Loucy (cell line): Measurements from ENCODE around the gene ZNF597.

ENCODE experiments used
- H2AFZ ChIP-seq: fragments of 200-600 bp; sonication (generic); 2 replicates; pipeline ENCODE4 v1.6.0; 2016; ENCODE audit warnings: antibody characterized with exemption, mild to moderate bottlenecking, low read length, moderate library complexity
- H3F3A ChIP-seq: fragments of 200-600 bp; 2 replicates; pipeline ENCODE4 v1.6.0; 2016; ENCODE audit warnings: antibody characterized with exemption, low read depth, mild to moderate bottlenecking
- H3K27me3 ChIP-seq: fragments of 200-600 bp; sonication (generic); 2 replicates; pipeline ENCODE4 v1.6.1; 2014; ENCODE audit warnings: low read length, mild to moderate bottlenecking; ENCODE audit not compliant: insufficient read depth, poor library complexity, severe bottlenecking
- H3K36me3 ChIP-seq: fragments of 200-600 bp; sonication (generic); 2 replicates; pipeline ENCODE4 v1.6.1; 2016; ENCODE audit warnings: low read length; ENCODE audit not compliant: insufficient read depth
- H3K4me1 ChIP-seq: fragments of 200-600 bp; sonication (generic); 2 replicates; pipeline ENCODE4 v1.5.1; 2014; ENCODE audit warnings: low read length, mild to moderate bottlenecking; ENCODE audit not compliant: insufficient read depth, poor library complexity, severe bottlenecking
- H3K4me2 ChIP-seq: fragments of 200-600 bp; sonication (generic); 2 replicates; pipeline ENCODE4 v1.6.0; 2014; ENCODE audit warnings: antibody characterized with exemption, low read length, low read depth, mild to moderate bottlenecking; ENCODE audit not compliant: poor library complexity, severe bottlenecking
- H3K4me3 ChIP-seq: fragments of 200-600 bp; sonication (generic); 2 replicates; pipeline ENCODE4 v1.5.1; 2014; ENCODE audit warnings: low read length, mild to moderate bottlenecking, mixed read lengths; ENCODE audit not compliant: poor library complexity, severe bottlenecking
- H3K79me2 ChIP-seq: fragments of 200-600 bp; sonication (generic); 2 replicates; pipeline ENCODE4 v1.6.1; 2014; ENCODE audit warnings: low read length; ENCODE audit not compliant: insufficient read depth
- H3K9ac ChIP-seq: fragments of 200-600 bp; sonication (generic); 2 replicates; pipeline ENCODE4 v1.6.0; 2014; ENCODE audit warnings: mild to moderate bottlenecking, low read depth, low read length, moderate library complexity; ENCODE audit not compliant: poor library complexity, severe bottlenecking
- H3K9me2 ChIP-seq: fragments of 200-600 bp; sonication (generic); replicated peaks from 2 replicates; pipeline ENCODE4 v1.6.1; 2016; ENCODE audit warnings: low read depth, low read length, mixed read lengths
- H3K9me3 ChIP-seq: fragments of 200-600 bp; sonication (generic); 2 replicates; pipeline ENCODE4 v1.6.1; 2014; ENCODE audit warnings: mild to moderate bottlenecking, antibody characterized with exemption, low read length, low read depth; ENCODE audit not compliant: insufficient read depth
- H4K20me1 ChIP-seq: fragments of 200-600 bp; sonication (generic); 2 replicates; pipeline ENCODE4 v1.6.0; 2014; ENCODE audit warnings: antibody characterized with exemption, low read length, mild to moderate bottlenecking; ENCODE audit not compliant: insufficient read depth, poor library complexity, severe bottlenecking
- EZH2phosphoT487 ChIP-seq: fragments of 200-600 bp; IDR thresholded peaks from 2 replicates; pipeline ENCODE4 v1.6.1; 2018; ENCODE audit warnings: antibody characterized with exemption, mild to moderate bottlenecking, moderate library complexity, borderline replicate concordance
- TF ChIP-seq, protein P1 (sequence below): fragments of 200-600 bp; sonication (generic); conservative IDR thresholded peaks from 2 replicates; pipeline ENCODE4 v1.5.1; 2014; ENCODE audit warnings: mild to moderate bottlenecking, antibody characterized with exemption, low read length

Gene ZNF597

DNA sequence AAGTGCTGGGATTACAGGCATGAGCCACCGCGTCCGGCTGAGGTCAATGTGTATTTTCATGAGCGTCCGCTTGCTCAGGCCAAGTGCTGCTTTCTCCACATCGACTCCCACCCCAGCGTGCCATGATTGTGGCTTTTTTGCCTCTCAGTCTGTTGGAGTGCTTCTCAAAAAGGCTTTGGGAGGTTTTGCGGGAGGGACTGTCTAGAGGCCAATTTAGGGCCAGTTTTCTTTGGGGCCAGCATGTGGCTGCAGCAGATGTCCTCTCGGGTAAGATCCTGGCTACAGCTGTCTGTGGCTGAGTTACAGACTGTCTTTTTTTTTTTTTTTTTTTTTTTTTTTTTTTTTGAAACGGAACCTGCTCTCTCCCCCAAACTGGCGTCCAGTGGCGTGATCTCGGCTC, 45.5 kb upstream of the ZNF597 start:
- Histone ChIP-seq H3K9ac (no peak overlapping the region), H3K9me3 (no peaks in the 10 kb centered on the region), H2AFZ (no peak overlapping the region), H3K4me3 (no peak overlapping the region), H3K79me2 (no peaks in the 10 kb centered on the region), H3K4me1 (no peaks in the 10 kb centered on the region), H3F3A (no peaks in the 10 kb centered on the region), H3K9me2 (no peaks in the 10 kb centered on the region), H3K36me3 (peaks cover 17% of the 10 kb centered on the region; the same call in 1 of the 2 replicates), H3K27me3 (no peaks in the 10 kb centered on the region), H4K20me1 (no peaks in the 10 kb centered on the region), H3K4me2 (no peak overlapping the region)
- TF ChIP-seq, protein P1, sequence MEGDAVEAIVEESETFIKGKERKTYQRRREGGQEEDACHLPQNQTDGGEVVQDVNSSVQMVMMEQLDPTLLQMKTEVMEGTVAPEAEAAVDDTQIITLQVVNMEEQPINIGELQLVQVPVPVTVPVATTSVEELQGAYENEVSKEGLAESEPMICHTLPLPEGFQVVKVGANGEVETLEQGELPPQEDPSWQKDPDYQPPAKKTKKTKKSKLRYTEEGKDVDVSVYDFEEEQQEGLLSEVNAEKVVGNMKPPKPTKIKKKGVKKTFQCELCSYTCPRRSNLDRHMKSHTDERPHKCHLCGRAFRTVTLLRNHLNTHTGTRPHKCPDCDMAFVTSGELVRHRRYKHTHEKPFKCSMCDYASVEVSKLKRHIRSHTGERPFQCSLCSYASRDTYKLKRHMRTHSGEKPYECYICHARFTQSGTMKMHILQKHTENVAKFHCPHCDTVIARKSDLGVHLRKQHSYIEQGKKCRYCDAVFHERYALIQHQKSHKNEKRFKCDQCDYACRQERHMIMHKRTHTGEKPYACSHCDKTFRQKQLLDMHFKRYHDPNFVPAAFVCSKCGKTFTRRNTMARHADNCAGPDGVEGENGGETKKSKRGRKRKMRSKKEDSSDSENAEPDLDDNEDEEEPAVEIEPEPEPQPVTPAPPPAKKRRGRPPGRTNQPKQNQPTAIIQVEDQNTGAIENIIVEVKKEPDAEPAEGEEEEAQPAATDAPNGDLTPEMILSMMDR, result no peak
- TF ChIP-seq EZH2phosphoT487, result no peak

DNA sequence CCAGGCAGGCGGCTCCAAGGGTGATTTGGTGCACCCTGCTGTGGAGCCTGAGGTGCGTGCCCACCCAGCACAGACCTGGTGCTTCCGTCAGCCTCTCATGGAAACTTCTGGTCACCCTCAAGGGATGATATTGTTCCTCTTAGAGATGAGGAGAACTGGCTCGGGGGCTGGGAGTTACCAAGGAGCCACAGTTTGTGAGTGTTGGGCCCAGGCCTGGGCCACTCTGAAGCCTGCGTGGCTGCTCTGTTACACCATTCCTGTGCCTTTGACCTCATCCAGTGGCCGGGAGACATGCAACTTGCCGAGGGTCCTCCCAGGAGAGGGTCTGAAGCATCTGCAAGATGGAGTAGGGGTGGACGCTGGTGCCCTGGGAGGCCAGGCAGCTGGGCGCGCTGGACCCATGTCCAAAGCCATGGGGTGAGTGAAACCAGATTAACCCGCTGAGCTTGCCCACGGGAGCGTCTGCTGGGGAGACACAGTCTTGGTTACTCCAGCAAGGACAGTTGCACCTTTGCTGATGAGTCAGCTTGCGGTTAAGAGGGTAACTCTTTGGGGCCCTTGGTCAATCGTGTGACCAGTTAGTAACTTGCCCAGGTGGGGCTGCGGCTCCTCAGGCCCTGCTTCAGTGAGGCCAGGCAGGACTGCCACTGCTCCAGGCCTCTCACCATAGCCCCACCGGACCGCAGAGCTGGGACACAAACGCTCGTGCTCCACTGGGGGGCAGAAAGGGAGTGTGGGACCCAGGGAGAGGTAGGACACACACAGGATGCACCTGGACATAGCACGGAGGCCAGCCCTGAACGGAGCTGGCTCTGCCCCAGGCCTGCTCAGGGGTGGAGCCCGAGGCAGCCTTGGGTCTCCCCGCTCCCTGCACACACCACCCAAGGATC, 44.5 kb upstream of the ZNF597 start:
- no peak overlapping the region for H3K4me2 ChIP-seq
- H3K79me2 ChIP-seq, result no peaks in the 10 kb centered on the region
- H3K27me3 ChIP-seq, result no peaks in the 10 kb centered on the region
- H3K36me3 ChIP-seq, result peaks cover 27% of the 10 kb centered on the region; the same call in 1 of the 2 replicates
- no peaks in the 10 kb centered on the region for H3K9me2 ChIP-seq
- no peak for TF ChIP-seq EZH2phosphoT487
- TF ChIP-seq, protein P1, result no peak
- H2AFZ ChIP-seq, result no peak overlapping the region
- no peaks in the 10 kb centered on the region for H4K20me1 ChIP-seq
- H3K4me3 ChIP-seq, result no peak overlapping the region
- no peaks in the 10 kb centered on the region for H3F3A ChIP-seq
- H3K9ac ChIP-seq, result no peak overlapping the region
- no peaks in the 10 kb centered on the region for H3K9me3 ChIP-seq
- H3K4me1 ChIP-seq, result no peaks in the 10 kb centered on the region

DNA sequence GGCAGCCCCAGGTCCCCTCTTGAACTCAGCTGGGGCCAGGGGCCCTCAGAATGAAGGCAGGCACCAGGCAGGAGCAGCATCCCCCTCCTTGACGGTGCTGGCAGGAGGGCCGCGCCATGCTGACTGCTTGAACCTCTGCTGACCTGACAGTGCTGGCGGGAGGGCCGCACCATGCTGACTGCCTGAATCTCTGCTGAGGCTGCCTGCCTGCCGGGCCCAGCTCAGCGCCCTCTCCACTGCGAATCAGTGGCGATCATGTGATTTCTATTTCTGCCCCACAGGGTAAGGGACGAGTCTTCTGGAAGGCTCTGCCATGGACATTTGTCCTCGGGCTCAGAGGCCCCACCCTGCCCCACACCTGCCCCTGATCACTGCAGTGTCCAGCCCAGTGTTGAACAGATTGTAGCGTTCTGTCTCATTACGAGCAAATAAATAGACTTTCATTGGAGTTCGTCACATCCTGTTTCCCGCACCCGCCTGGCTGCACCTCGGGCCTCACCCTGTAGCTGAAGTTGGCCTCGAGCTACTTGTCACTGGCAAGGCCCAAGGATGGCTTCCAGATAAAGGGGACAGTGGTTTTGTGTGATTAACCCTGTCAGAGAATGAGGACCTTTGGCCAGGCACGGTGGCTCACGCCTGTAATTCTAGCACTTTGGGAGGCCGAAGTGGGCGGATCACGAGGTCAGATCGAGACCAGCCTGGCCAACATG, 43.4 kb upstream of the ZNF597 start:
- Histone ChIP-seq H3F3A (no peaks in the 10 kb centered on the region), H3K36me3 (peaks cover 32% of the 10 kb centered on the region; the same call in 1 of the 2 replicates), H3K27me3 (no peaks in the 10 kb centered on the region), H3K79me2 (no peaks in the 10 kb centered on the region), H3K9me2 (no peaks in the 10 kb centered on the region), H3K4me1 (no peaks in the 10 kb centered on the region), H2AFZ (no peak overlapping the region), H3K9me3 (no peaks in the 10 kb centered on the region), H3K4me2 (no peak overlapping the region), H3K9ac (no peak overlapping the region), H4K20me1 (no peaks in the 10 kb centered on the region), H3K4me3 (no peak overlapping the region)
- TF ChIP-seq EZH2phosphoT487, result no peak
- TF ChIP-seq, protein P1, result no peak
